D721Med (cell line): Measurements from ENCODE around the gene AHCYL2.
"Not testable (repeated sequence)": the region's sequence is repeated elsewhere in the genome, so short reads cannot be mapped to it uniquely, and the experiment has no call there.

Source experiments
- DNase-seq: peaks from one replicate; pipeline ENCODE4 v3.0.0; 2011; ENCODE audit warnings: low spot score; ENCODE audit not compliant: insufficient read length
- FAIRE-seq: peaks from 2 replicates; lab custom pipeline; 2011; peaks lifted over from hg19 to GRCh38; lab: Jason Lieb, UNC
- CTCF ChIP-seq: IDR thresholded peaks from 2 replicates; pipeline ENCODE4 v1.5.1; 2012; ENCODE audit warnings: mild to moderate bottlenecking, control low read depth; ENCODE audit not compliant: insufficient read depth; ENCODE audit errors: missing control alignments

AHCYL2 gene

GRCh38 chr7:129298268-129298893, 73.6 kb downstream of the AHCYL2 start:
- DNase-seq (no peak), FAIRE-seq (peak; percentile 64)
- TF ChIP-seq CTCF, result peak; percentile 81

GRCh38 chr7:129299889-129300288, 75.1 kb downstream of the AHCYL2 start:
- no peak for DNase-seq
- FAIRE-seq, result no peak
- no peak for TF ChIP-seq CTCF

GRCh38 chr7:129300299-129300698, 75.5 kb downstream of the AHCYL2 start:
- FAIRE-seq, DNase-seq: not testable (repeated sequence)

- DNase-seq (no peak), FAIRE-seq (no peak)
- no peak for TF ChIP-seq CTCF
These were observed 82.8 kb downstream of the AHCYL2 start for GRCh38 chr7:129307592-129307991.

GRCh38 chr7:129308047-129308446, 83.2 kb downstream of the AHCYL2 start:
- DNase-seq, result no peak
- no peak for TF ChIP-seq CTCF

GRCh38 chr7:129311429-129311828, 86.6 kb downstream of the AHCYL2 start:
- peak; percentile 77 for FAIRE-seq

More at GRCh38 chr7:129308047-129308446, 83.2 kb downstream of the AHCYL2 start:
- no peak for FAIRE-seq

GRCh38 chr7:129313282-129313681, 88.5 kb downstream of the AHCYL2 start:
- DNase-seq, result no peak
- no peak for TF ChIP-seq CTCF
- FAIRE-seq, result no peak

More at GRCh38 chr7:129311429-129311828, 86.6 kb downstream of the AHCYL2 start:
- no peak for TF ChIP-seq CTCF
- DNase-seq, result no peak
